ENCODE measurements around the gene PDCD4.

PDCD4 gene

GRCh38 chr10:110946496-110946895 is 74.8 kb downstream of the PDCD4 start:
- no peak for TF ChIP-seq CTCF (IDR thresholded peaks at IDR 0.05)
- no peak for TF ChIP-seq ZFX (IDR thresholded peaks at IDR 0.05; ENCODE audit: borderline replicate concordance)
- no peak overlapping the region for H3K27ac ChIP-seq

GRCh38 chr10:110947061-110947595 is 75.4 kb downstream of the PDCD4 start:
- TF ChIP-seq ZFX (IDR thresholded peaks at IDR 0.05; ENCODE audit: borderline replicate concordance) (no peak), CTCF (IDR thresholded peaks at IDR 0.05) (no peak)
- H3K27ac ChIP-seq, result no peak overlapping the region

Data from 22Rv1 (cell line).